ENCODE measurements around the gene PABPN1L. TPM values are rescaled to one million over a fixed set of nuclear protein-coding genes. Genes with fewer than 3 reads are reported as not detected.

The PABPN1L gene
- total RNA-seq, 1 donor from 2014 or later = not detected

- DNase-seq (ENCODE audit: low spot score in 2 of 2) = no peak
- FAIRE-seq = no peak
These were observed 19.3 kb upstream of the PABPN1L start for GRCh38 chr16:88885693-88886280.

GRCh38 chr16:88884569-88885271 is 18.3 kb upstream of the PABPN1L start:
- FAIRE-seq (no peak), DNase-seq (ENCODE audit: low spot score in 2 of 2) (no peak)

- DNase-seq (ENCODE audit: low spot score in 2 of 2) = no peak
- FAIRE-seq = no peak
These were observed 17.5 kb upstream of the PABPN1L start for GRCh38 chr16:88883946-88884345.

- DNase-seq (ENCODE audit: low spot score in 2 of 2) = no peak
These were observed 16.8 kb upstream of the PABPN1L start for GRCh38 chr16:88883117-88883895.

GRCh38 chr16:88882358-88883030 is 16.0 kb upstream of the PABPN1L start:
- no peak for FAIRE-seq
- no peak for DNase-seq (ENCODE audit: low spot score in 2 of 2)

More at GRCh38 chr16:88883117-88883895, 16.8 kb upstream of the PABPN1L start:
- FAIRE-seq = no peak

GRCh38 chr16:88881675-88882357 is 15.4 kb upstream of the PABPN1L start:
- FAIRE-seq (no peak), DNase-seq (ENCODE audit: low spot score in 2 of 2) (no peak)

- no peak for FAIRE-seq
- no peak for DNase-seq (ENCODE audit: low spot score in 2 of 2)
These were observed 14.7 kb upstream of the PABPN1L start for GRCh38 chr16:88881007-88881615.

GRCh38 chr16:88880226-88881006 is 14.0 kb upstream of the PABPN1L start:
- no peak for DNase-seq (ENCODE audit: low spot score in 2 of 2)
- FAIRE-seq = no peak

- DNase-seq (ENCODE audit: low spot score in 2 of 2) (no peak), FAIRE-seq (no peak)
These were observed 13.3 kb upstream of the PABPN1L start for GRCh38 chr16:88879788-88880055.

- no peak for FAIRE-seq
These were observed 12.7 kb upstream of the PABPN1L start for GRCh38 chr16:88878967-88879787.

GRCh38 chr16:88878356-88878755 is 11.9 kb upstream of the PABPN1L start:
- no peak for DNase-seq (ENCODE audit: low spot score in 2 of 2)
- FAIRE-seq = no peak

More at GRCh38 chr16:88878967-88879787, 12.7 kb upstream of the PABPN1L start:
- DNase-seq (ENCODE audit: low spot score in 2 of 2) = no peak

- DNase-seq (ENCODE audit: low spot score in 2 of 2) (no peak), FAIRE-seq (no peak)
These were observed 11.3 kb upstream of the PABPN1L start for GRCh38 chr16:88877564-88878289.

GRCh38 chr16:88876942-88877526 is 10.6 kb upstream of the PABPN1L start:
- FAIRE-seq (no peak), DNase-seq (ENCODE audit: low spot score in 2 of 2) (no peak)

- DNase-seq (ENCODE audit: low spot score in 2 of 2) = no peak
- no peak for FAIRE-seq
These were observed 9.3 kb upstream of the PABPN1L start for GRCh38 chr16:88875703-88876234.

- DNase-seq (ENCODE audit: low spot score in 2 of 2) = no peak
- no peak for FAIRE-seq
These were observed 8.6 kb upstream of the PABPN1L start for GRCh38 chr16:88874938-88875599.

- DNase-seq (ENCODE audit: low spot score in 2 of 2) (no peak), FAIRE-seq (no peak)
These were observed 6.3 kb upstream of the PABPN1L start for GRCh38 chr16:88872650-88873331.
